GM20000 (cell line): ENCODE results near the gene EEF1A2.

Source experiments
- DNase-seq: peaks from one replicate; pipeline ENCODE4 v3.0.0; 2012; ENCODE audit warnings: low spot score
- CTCF ChIP-seq: IDR thresholded peaks from 2 replicates; pipeline ENCODE4 v1.5.1; 2012; ENCODE audit warnings: mild to moderate bottlenecking, control low read depth; ENCODE audit errors: extremely low read depth, missing control alignments

Gene EEF1A2

DNA sequence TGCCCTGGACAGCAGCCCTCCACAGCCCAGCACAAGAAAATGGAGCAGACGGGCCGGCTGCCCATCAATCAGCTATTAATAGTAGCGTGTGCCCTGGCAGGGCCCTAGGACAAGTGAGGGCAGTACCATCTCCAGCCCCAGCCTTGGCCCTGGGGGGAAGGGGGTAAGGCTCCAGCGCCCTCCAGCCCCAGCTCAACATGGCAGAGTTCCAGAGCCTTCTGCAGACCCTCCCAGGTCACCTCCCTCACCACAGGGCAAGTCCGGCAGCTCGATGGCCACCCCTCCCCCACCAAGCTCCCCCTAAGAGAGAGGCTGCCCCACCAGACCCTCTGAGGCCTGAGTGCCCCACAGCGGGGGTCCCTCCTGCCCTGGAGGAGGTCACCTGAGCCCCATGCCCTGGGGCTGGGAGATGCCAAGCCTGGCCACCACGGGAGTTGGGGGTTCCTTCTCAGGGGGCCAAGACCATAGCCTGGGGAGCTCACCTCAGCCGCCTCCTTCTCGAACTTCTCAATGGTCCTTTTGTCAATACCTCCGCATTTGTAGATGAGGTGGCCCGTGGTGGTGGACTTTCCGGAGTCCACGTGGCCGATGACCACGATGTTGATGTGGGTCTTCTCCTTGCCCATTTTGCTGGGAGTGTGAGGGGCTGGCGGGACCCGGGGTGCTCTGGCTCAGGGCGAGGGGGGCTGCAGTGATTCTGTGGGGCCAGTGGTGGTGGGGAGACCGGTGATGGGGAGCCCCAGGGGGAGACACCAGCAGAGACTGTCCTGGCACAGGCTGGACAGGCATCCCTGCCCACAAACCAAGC is 1.5 kb downstream of the EEF1A2 start:
- no peak for DNase-seq
- TF ChIP-seq CTCF = no peak

DNA sequence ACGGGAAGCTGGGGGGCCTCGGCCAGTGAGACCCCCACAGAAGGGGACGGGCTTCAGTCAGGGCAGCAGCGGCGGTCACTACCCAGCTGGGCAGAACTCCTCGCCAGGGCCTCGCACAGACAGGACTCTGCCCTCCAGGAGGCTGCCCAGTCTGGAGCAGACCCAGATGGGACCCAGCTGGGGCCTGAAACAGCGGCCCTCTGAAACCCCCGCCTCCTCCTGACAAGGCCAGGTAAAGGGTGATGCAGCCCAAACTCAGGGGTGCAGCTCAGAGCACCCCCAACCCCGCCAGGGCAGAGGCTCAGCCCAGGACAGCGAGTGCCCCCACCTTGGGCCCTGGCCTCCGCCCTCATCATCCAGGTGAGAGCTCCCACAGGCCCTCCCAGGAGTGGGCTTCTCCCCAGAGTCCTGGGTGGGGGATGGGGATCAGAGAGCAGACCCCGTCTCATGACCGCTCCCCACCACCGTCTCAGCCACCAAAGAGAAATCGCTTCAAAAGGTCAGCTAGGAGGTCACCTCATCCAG is 2.2 kb downstream of the EEF1A2 start:
- no peak for TF ChIP-seq CTCF
- no peak for DNase-seq

DNA sequence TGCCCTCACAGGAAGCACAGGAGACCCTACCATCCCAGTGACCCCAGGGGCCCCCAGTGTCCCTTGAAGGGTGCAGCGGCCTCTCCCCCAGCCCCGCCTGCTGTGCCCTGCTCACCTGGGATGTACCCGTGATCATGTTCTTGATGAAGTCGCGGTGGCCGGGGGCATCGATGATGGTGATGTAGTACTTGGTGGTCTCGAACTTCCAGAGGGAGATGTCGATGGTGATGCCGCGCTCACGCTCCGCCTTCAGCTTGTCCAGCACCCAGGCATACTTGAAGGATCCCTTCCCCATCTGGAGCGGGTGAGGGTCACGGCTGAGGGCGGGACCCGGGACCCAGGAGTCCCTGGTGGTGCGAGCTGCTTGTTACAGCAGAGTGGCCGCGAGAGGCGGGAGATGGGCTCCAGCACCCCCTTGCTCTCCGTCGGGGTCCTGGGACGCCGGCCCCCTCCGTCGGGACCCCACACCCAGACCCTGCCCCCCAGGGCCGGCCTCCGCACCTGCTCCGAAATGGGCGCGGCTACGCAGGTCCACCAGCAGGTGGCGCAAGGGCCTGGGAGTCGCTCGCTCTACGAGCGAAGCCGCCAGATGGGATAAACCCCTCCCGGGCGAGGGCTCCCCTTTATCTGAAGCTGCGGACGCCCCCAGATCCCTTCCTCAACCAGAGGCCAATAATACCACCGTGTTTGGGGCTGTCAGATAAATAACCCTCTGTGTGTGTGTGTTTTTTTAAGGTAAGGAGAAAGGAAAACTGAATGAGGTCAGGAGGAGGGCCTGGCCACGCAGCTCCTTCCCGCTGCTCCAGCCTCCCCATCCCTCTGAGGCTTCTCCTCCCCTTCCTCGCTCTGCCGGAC is 2.9 kb downstream of the EEF1A2 start:
- peak; percentile 94 for DNase-seq
- TF ChIP-seq CTCF = peak; percentile 97

DNA sequence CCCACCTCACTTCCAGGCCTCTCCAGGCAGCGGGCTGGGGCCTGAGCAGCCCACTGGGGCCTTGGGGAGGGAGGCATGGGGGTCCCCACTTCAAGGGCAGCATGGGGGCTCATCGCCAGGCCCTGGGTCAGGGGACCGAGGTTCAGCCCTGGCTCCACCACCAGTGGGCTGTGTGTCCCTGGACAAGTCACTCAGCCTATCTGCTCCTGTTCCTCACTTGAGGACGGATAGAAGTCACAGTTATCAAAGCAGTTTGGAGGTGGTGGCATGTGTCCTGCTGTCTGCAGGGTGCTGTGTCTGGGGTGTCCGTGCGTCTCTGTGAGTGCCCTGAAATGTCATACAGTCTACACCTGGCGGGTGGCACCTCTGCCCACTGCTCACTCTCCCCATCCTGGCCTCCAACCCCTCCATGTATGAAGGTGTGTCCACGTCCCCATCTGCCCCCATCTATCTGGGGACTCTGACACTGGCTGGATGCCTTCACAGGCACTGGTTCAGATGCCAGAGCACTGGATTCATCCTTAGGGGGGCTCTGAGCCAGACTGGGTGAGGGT is 3.6 kb downstream of the EEF1A2 start:
- no peak for DNase-seq
- TF ChIP-seq CTCF = no peak

DNA sequence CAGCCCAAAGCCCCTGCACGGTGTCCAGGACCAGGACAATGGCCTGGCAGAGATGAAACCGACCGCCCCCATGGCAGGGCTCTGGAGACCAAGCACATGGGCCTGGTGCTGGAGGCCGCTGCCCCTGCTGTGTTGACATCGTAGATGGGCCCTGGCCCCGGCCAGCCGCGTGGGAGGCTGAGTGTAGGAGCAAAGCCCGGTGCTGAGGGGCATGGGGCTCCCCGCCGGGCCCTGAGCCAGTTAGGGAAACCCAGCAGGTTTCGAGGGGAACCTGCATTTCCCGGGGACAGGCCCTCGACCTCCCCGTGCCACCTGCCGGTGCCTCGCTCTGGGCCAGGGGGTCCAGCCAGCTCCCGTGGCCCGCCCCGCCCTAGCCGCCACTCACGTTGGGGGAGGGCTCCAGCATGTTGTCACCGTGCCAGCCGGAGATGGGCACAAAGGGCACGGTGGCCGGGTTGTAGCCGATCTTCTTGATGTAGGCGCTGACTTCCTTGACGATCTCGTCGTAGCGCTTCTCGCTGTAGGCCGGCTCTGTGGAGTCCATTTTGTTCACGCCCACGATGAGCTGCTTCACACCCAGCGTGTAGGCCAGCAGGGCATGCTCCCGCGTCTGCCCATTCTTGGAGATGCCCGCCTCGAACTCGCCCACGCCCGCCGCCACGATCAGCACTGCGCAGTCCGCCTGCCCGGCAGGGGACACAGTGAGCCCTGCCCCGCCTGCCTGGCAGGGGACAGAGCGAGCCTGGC is 4.3 kb downstream of the EEF1A2 start:
- no peak for TF ChIP-seq CTCF
- no peak for DNase-seq

- DNase-seq = no peak
- TF ChIP-seq CTCF = no peak
Observed at GRCh38 chr20:63494084-63494419, 4.8 kb downstream of the EEF1A2 start.
